ENCODE data around the gene CNTNAP2. TPM values are rescaled to one million over a fixed set of nuclear protein-coding genes. Genes with fewer than 3 reads are reported as not detected.
"Not testable (repeated sequence)": the region's sequence is repeated elsewhere in the genome, so short reads cannot be mapped to it uniquely, and the experiment has no call there.

The CNTNAP2 gene
- total RNA-seq, 1 donor from 2014 or later: under 0.01 TPM

GRCh38 chr7:146862415-146862814 lies 745.8 kb downstream of the CNTNAP2 start:
- DNase-seq (ENCODE audit: extremely low read depth, low read depth, low spot score): no peak

- DNase-seq (ENCODE audit: extremely low read depth, low read depth, low spot score): no peak
Measured at GRCh38 chr7:146864644-146865043, 748.0 kb downstream of the CNTNAP2 start.

GRCh38 chr7:146865696-146866095 lies 749.1 kb downstream of the CNTNAP2 start:
- DNase-seq (ENCODE audit: extremely low read depth, low read depth, low spot score): no peak

- no peak for DNase-seq (ENCODE audit: extremely low read depth, low read depth, low spot score)
Measured at GRCh38 chr7:146874722-146875121, 758.1 kb downstream of the CNTNAP2 start.

GRCh38 chr7:146875237-146875785 lies 758.7 kb downstream of the CNTNAP2 start:
- no peak for DNase-seq (ENCODE audit: extremely low read depth, low read depth, low spot score)

GRCh38 chr7:146875981-146876380 lies 759.4 kb downstream of the CNTNAP2 start:
- no peak for DNase-seq (ENCODE audit: extremely low read depth, low read depth, low spot score)

- DNase-seq (ENCODE audit: extremely low read depth, low read depth, low spot score): no peak
Measured at GRCh38 chr7:146876411-146876810, 759.8 kb downstream of the CNTNAP2 start.

- no peak for DNase-seq (ENCODE audit: extremely low read depth, low read depth, low spot score)
Measured at GRCh38 chr7:146878901-146879300, 762.3 kb downstream of the CNTNAP2 start.

- DNase-seq (ENCODE audit: extremely low read depth, low read depth, low spot score): no peak
Measured at GRCh38 chr7:146885231-146885630, 768.6 kb downstream of the CNTNAP2 start.

- DNase-seq (ENCODE audit: extremely low read depth, low read depth, low spot score): no peak
Measured at GRCh38 chr7:146889806-146890555, 773.4 kb downstream of the CNTNAP2 start.

GRCh38 chr7:146892151-146892550 lies 775.5 kb downstream of the CNTNAP2 start:
- no peak for DNase-seq (ENCODE audit: extremely low read depth, low read depth, low spot score)

- no peak for DNase-seq (ENCODE audit: extremely low read depth, low read depth, low spot score)
Measured at GRCh38 chr7:146894927-146895326, 778.3 kb downstream of the CNTNAP2 start.

- no peak for DNase-seq (ENCODE audit: extremely low read depth, low read depth, low spot score)
Measured at GRCh38 chr7:146902266-146902665, 785.7 kb downstream of the CNTNAP2 start.

- no peak for DNase-seq (ENCODE audit: extremely low read depth, low read depth, low spot score)
Measured at GRCh38 chr7:146902728-146903127, 786.1 kb downstream of the CNTNAP2 start.

- not testable (repeated sequence) for DNase-seq (ENCODE audit: extremely low read depth, low read depth, low spot score)
Measured at GRCh38 chr7:146905746-146906145, 789.1 kb downstream of the CNTNAP2 start.

GRCh38 chr7:146922782-146923181 lies 806.2 kb downstream of the CNTNAP2 start:
- no peak for DNase-seq (ENCODE audit: extremely low read depth, low read depth, low spot score)

- no peak for DNase-seq (ENCODE audit: extremely low read depth, low read depth, low spot score)
Measured at GRCh38 chr7:146926841-146927240, 810.2 kb downstream of the CNTNAP2 start.

- DNase-seq (ENCODE audit: extremely low read depth, low read depth, low spot score): no peak
Measured at GRCh38 chr7:146937836-146938235, 821.2 kb downstream of the CNTNAP2 start.

GRCh38 chr7:146943483-146943882 lies 826.9 kb downstream of the CNTNAP2 start:
- no peak for DNase-seq (ENCODE audit: extremely low read depth, low read depth, low spot score)

GRCh38 chr7:146948703-146949102 lies 832.1 kb downstream of the CNTNAP2 start:
- DNase-seq (ENCODE audit: extremely low read depth, low read depth, low spot score): no peak

- no peak for DNase-seq (ENCODE audit: extremely low read depth, low read depth, low spot score)
Measured at GRCh38 chr7:146956321-146956720, 839.7 kb downstream of the CNTNAP2 start.

- DNase-seq (ENCODE audit: extremely low read depth, low read depth, low spot score): no peak
Measured at GRCh38 chr7:146956853-146957252, 840.3 kb downstream of the CNTNAP2 start.

Data from glomerular endothelial cell (primary cell).